ENCODE data around the gene CASZ1. TPM values are rescaled to one million over a fixed set of nuclear protein-coding genes. Genes with fewer than 3 reads are reported as not detected.
A peak's percentile ranks its signal among the peaks of the same experiment; 100 is the strongest.

Gene CASZ1
- total and polyA plus RNA-seq, 9 of the 15 experiments (the other 6 are each of a cell fraction or from before 2014, with no cell fraction given) = 0.01 to 4.0 (median 0.76) TPM; not detected in 1

DNA sequence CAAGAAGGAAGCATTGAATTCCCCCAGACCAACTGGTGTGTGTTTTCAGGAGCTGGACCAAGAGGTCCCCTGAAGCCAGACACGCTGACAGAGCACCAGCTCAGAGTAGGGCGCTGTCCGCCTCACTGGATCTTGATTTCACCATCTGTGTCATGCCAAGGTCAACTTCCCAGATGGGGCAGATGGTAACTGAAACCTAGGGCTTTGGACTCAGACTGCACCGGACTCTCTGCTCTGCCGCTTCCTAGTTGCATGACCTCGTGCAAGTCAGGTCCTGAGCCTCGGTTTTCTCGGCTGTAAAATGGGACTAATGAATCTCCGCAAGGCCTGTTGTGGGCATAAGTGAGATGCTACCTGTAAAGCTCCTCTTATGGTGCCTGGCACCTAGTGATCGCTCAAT lies 17.9 kb upstream of the CASZ1 start:
- no TSS peak for BruUV-seq (replicated peaks)
- H3K27ac ChIP-seq (ENCODE audit: extremely low read depth, low read depth, low read length) = no peak overlapping the region
- H4K20me1 ChIP-seq (replicated peaks; ENCODE audit: control insufficient read depth, insufficient read depth, low read length) = peaks cover 13% of the 10 kb centered on the region
- H3K27me3 ChIP-seq (ENCODE audit: control insufficient read depth in 2 of 2, insufficient read depth in 2 of 2, low read length in 2 of 2) = peaks cover 62 to 93% of the 10 kb centered on the region in 2 experiments
- peak; percentile 60 for TF ChIP-seq RBM25 (IDR thresholded peaks at IDR 0.05; ENCODE audit: low read depth, low read length, severe bottlenecking)
- TF ChIP-seq PHF21A (IDR thresholded peaks at IDR 0.05; ENCODE audit: borderline replicate concordance, low read depth) = no peak
- peak; percentile 27; the same call in 1 of the 2 replicates for TF ChIP-seq ESRRA (IDR thresholded peaks at IDR 0.05; ENCODE audit: borderline replicate concordance, low read depth)
- no peak for TF ChIP-seq BCL6 (CRISPR knock-in tag; IDR thresholded peaks at IDR 0.05)
- intact Hi-C loops (cut with micrococcal nuclease) (no loop called here), in situ Hi-C loops (cut with MboI) (no loop called here)
- FAIRE-seq = no peak
- H3K4me1 ChIP-seq (replicated peaks in 1 of 2; ENCODE audit: control insufficient read depth in 2 of 2, insufficient read depth in 2 of 2, low read length in 2 of 2) = peaks cover 0 to 5% of the 10 kb centered on the region in 2 experiments; a peak in 1 of 5 replicates
- no peaks in the 10 kb centered on the region for H3K9me3 ChIP-seq (replicated peaks; ENCODE audit: control insufficient read depth, insufficient read depth, low read depth, low read length)
- H3K9ac ChIP-seq (ENCODE audit: insufficient read depth in 1 of 2, low read depth in 2 of 2, low read length in 2 of 2) = no peak overlapping the region; a peak in 1 of 4 replicates
- H3K36me3 ChIP-seq (ENCODE audit: control insufficient read depth, insufficient read depth, low read length) = no peaks in the 10 kb centered on the region
- ChIA-PET POLR2A (interaction anchor here (0.6 to 2.0 kb wide), 7 partner anchors 11 to 139 kb away, joined by 3 to 8 read pairs (median 3); partner anchors contain the start of gene CASZ1), CTCF (ENCODE audit: low intra/inter-chr PET ratio) (no interaction called here)
- ATAC-seq = no peak
- H3K4me2 ChIP-seq (ENCODE audit: insufficient read depth, low read length) = no peak overlapping the region
- no peak overlapping the region for H2AFZ ChIP-seq (ENCODE audit: low read depth, low read length)
- no peaks in the 10 kb centered on the region for H3K79me2 ChIP-seq (ENCODE audit: control insufficient read depth, insufficient read depth, low read length)
- 3% methylated on average over 10 of the region's 10 CpGs for WGBS (ENCODE audit: insufficient coverage, low coverage, missing lambda C conversion rate)
- no peak overlapping the region for H3K4me3 ChIP-seq
- DNase-seq (ENCODE audit: extremely low read depth in 1 of 4, low spot score in 3 of 4) = no peak
- no peaks in the 10 kb centered on the region for H3K9me1 ChIP-seq (ENCODE audit: control insufficient read depth, insufficient read depth, low read length)

DNA sequence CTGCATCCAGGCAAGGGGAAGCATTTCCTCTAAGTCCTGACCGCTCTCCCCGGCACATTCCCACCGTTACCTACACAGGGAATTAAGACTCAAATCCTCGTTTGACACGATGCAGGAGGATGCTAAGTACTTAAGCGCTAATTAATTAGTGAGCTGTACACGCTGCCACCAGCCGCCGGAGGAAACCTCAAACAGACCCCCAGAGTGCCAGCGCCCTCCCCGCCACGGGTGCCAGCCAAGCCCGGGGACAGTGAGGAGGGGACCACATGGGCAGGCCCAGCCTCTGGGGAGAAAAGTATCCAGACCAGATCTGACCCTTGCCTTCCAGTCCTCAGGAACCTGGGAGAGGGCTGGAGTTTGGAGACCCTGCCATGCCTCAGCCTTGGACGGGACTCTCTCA lies 17.4 kb upstream of the CASZ1 start:
- Histone ChIP-seq H3K4me2 (ENCODE audit: insufficient read depth, low read length) (no peak overlapping the region), H3K9ac (ENCODE audit: insufficient read depth in 1 of 2, low read depth in 2 of 2, low read length in 2 of 2) (peak overlapping the region in 1 of 2 experiments; percentile 39; a peak in 1 of 4 replicates), H3K9me3 (replicated peaks; ENCODE audit: control insufficient read depth, insufficient read depth, low read depth, low read length) (no peaks in the 10 kb centered on the region), H3K4me3 (no peak overlapping the region), H2AFZ (ENCODE audit: low read depth, low read length) (no peak overlapping the region), H3K4me1 (replicated peaks in 1 of 2; ENCODE audit: control insufficient read depth in 2 of 2, insufficient read depth in 2 of 2, low read length in 2 of 2) (peaks cover 0 to 5% of the 10 kb centered on the region in 2 experiments; a peak in 1 of 5 replicates), H3K27ac (ENCODE audit: extremely low read depth, low read depth, low read length) (no peak overlapping the region), H3K27me3 (ENCODE audit: control insufficient read depth in 2 of 2, insufficient read depth in 2 of 2, low read length in 2 of 2) (peaks cover 62 to 93% of the 10 kb centered on the region in 2 experiments), H4K20me1 (replicated peaks; ENCODE audit: control insufficient read depth, insufficient read depth, low read length) (peaks cover 13% of the 10 kb centered on the region), H3K79me2 (ENCODE audit: control insufficient read depth, insufficient read depth, low read length) (no peaks in the 10 kb centered on the region), H3K36me3 (ENCODE audit: control insufficient read depth, insufficient read depth, low read length) (no peaks in the 10 kb centered on the region), H3K9me1 (ENCODE audit: control insufficient read depth, insufficient read depth, low read length) (no peaks in the 10 kb centered on the region)
- ATAC-seq (no peak), FAIRE-seq (no peak), DNase-seq (ENCODE audit: extremely low read depth in 1 of 4, low spot score in 3 of 4) (no peak)
- POLR2A ChIA-PET = interaction anchor here (0.6 to 2.0 kb wide), 3 partner anchors 11 to 1185 kb away, joined by 3 to 8 read pairs (median 4); no protein-coding TSS in a partner anchor
- in situ Hi-C loops (cut with MboI) (no loop called here), intact Hi-C loops (cut with micrococcal nuclease) (no loop called here)
- no TSS peak for BruUV-seq (replicated peaks)
- CTCF ChIA-PET (ENCODE audit: low intra/inter-chr PET ratio) = no interaction called here
- WGBS (ENCODE audit: insufficient coverage, low coverage, missing lambda C conversion rate) = 3% methylated on average over 14 of the region's 14 CpGs
- TF ChIP-seq ZNF124 (CRISPR knock-in tag; IDR thresholded peaks at IDR 0.05) (no peak), TCFL5 (CRISPR knock-in tag; conservative IDR thresholded peaks at IDR 0.05) (no peak), MTA1 (IDR thresholded peaks at IDR 0.05; ENCODE audit: borderline replicate concordance) (no peak), HNRNPK (IDR thresholded peaks at IDR 0.05; ENCODE audit: low read depth, low read length, poor library complexity, severe bottlenecking) (no peak), ZNF699 (CRISPR knock-in tag; IDR thresholded peaks at IDR 0.05; ENCODE audit: insufficient replicate concordance) (no peak), MEF2D (tag; conservative IDR thresholded peaks at IDR 0.05; ENCODE audit: low read depth) (no peak), BRCA1 (IDR thresholded peaks at IDR 0.05) (no peak), BRCA1 (CRISPR knock-in tag; IDR thresholded peaks at IDR 0.05) (no peak), MCM3 (IDR thresholded peaks at IDR 0.05) (no peak)
- TF ChIP-seq, protein P1, sequence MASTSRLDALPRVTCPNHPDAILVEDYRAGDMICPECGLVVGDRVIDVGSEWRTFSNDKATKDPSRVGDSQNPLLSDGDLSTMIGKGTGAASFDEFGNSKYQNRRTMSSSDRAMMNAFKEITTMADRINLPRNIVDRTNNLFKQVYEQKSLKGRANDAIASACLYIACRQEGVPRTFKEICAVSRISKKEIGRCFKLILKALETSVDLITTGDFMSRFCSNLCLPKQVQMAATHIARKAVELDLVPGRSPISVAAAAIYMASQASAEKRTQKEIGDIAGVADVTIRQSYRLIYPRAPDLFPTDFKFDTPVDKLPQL (IDR thresholded peaks at IDR 0.05; ENCODE audit: extremely low read depth, insufficient read length) = no peak
- TF ChIP-seq, protein P2, sequence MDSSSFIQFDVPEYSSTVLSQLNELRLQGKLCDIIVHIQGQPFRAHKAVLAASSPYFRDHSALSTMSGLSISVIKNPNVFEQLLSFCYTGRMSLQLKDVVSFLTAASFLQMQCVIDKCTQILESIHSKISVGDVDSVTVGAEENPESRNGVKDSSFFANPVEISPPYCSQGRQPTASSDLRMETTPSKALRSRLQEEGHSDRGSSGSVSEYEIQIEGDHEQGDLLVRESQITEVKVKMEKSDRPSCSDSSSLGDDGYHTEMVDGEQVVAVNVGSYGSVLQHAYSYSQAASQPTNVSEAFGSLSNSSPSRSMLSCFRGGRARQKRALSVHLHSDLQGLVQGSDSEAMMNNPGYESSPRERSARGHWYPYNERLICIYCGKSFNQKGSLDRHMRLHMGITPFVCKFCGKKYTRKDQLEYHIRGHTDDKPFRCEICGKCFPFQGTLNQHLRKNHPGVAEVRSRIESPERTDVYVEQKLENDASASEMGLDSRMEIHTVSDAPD (CRISPR knock-in tag; IDR thresholded peaks at IDR 0.05) = no peak
